PC-9 (cell line): ENCODE results near the gene MCC.

Experiments used
- CTCF ChIP-seq: fragments of 200-600 bp; sonication (generic); conservative IDR thresholded peaks from 2 replicates; pipeline ENCODE4 v1.6.1; 2017; ENCODE audit warnings: mixed run types, antibody characterized with exemption, mild to moderate bottlenecking, moderate library complexity
- EZH2 ChIP-seq: fragments of 200-600 bp; sonication (generic); IDR thresholded peaks from 2 replicates; pipeline ENCODE4 v1.8.0; 2017; ENCODE audit warnings: antibody characterized with exemption, low read depth

- no peak for TF ChIP-seq EZH2
- TF ChIP-seq CTCF: no peak
Observed at GRCh38 chr5:113271745-113272454, 216.4 kb downstream of the MCC start.
